Tibial nerve (tissue), 4 donors: ENCODE results near the gene CABLES2.

Source experiments
- CTCF ChIP-seq, 5 experiments: fragments of 200-600 bp in 3 of 5; fragments of 450-650 bp in 2 of 5; sonication (generic) in 3 of 5; IDR thresholded peaks; one replicate each; pipeline ENCODE4 v1.5.1; 2016 to 2019; ENCODE audit warnings: antibody characterized with exemption in 5 of 5, mild to moderate bottlenecking in 3 of 5, moderate library complexity in 2 of 5
- EP300 ChIP-seq, 2 donors: sonication (generic); formaldehyde crosslinking; IDR thresholded peaks; one replicate each; pipeline ENCODE4 v1.6.1; 2017; ENCODE audit warnings: antibody characterized with exemption in 2 of 2, mild to moderate bottlenecking in 1 of 2
- POLR2A ChIP-seq, 2 donors: fragments of 450-650 bp; IDR thresholded peaks; one replicate each; pipeline ENCODE4 v1.6.1; 2017; ENCODE audit warnings: antibody characterized with exemption in 2 of 2, mild to moderate bottlenecking in 2 of 2, moderate library complexity in 2 of 2

- no peak for TF ChIP-seq POLR2A (IDR thresholded peaks at IDR 0.05)
- TF ChIP-seq CTCF (IDR thresholded peaks at IDR 0.05), result no peak
- TF ChIP-seq EP300 (IDR thresholded peaks at IDR 0.05), result no peak
These were observed 46.0 kb downstream of the CABLES2 start for GRCh38 chr20:62360854-62361798.
